Measurements from ENCODE around the gene ASB6. TPM values are rescaled to one million over a fixed set of nuclear protein-coding genes. Genes with fewer than 3 reads are reported as not detected.

ASB6 gene
- total and polyA plus RNA-seq, 2 experiments from 2014 or later: 8.8 to 19.8 TPM

GRCh38 chr9:129648764-129649115 lies 6.8 kb upstream of the ASB6 start:
- H3K9me3 Mint-ChIP-seq: no peaks in the 10 kb centered on the region; the same call in 2 of the 3 replicates
- no peak overlapping the region for H3K4me3 Mint-ChIP-seq
- Histone ChIP-seq H3K79me2 (replicated peaks; ENCODE audit: insufficient read depth) (no peaks in the 10 kb centered on the region), H3F3A (replicated peaks; ENCODE audit: low read depth) (no peaks in the 10 kb centered on the region), H3K27me3 (ENCODE audit: insufficient read depth) (no peaks in the 10 kb centered on the region), H3K4me1 (ENCODE audit: insufficient read depth) (no peaks in the 10 kb centered on the region), H3K4me2 (no peak overlapping the region), H3K36me3 (ENCODE audit: insufficient read depth) (no peaks in the 10 kb centered on the region), H3K9me2 (ENCODE audit: insufficient read depth) (no peaks in the 10 kb centered on the region), H3K27ac (ENCODE audit: low read depth) (no peak overlapping the region), H4K20me1 (replicated peaks; ENCODE audit: insufficient read depth) (no peaks in the 10 kb centered on the region), H2AFZ (no peak overlapping the region), H3K4me3 (no peak overlapping the region)
- no peaks in the 10 kb centered on the region for H3K36me3 Mint-ChIP-seq (ENCODE audit: low read depth)
- no peak overlapping the region for H3K27ac Mint-ChIP-seq
- H3K27me3 Mint-ChIP-seq (ENCODE audit: insufficient read depth, low read depth, poor library complexity): peaks cover 14% of the 10 kb centered on the region
- H3K4me1 Mint-ChIP-seq: no peaks in the 10 kb centered on the region
- ATAC-seq (no peak), DNase-seq (ENCODE audit: low spot score) (no peak)
- no peak for TF ChIP-seq ZNF462 (CRISPR knock-in tag; IDR thresholded peaks at IDR 0.05)
- no peak for TF ChIP-seq STAT1 (IDR thresholded peaks at IDR 0.05; ENCODE audit: unreplicated experiment)
- TF ChIP-seq, protein P1, sequence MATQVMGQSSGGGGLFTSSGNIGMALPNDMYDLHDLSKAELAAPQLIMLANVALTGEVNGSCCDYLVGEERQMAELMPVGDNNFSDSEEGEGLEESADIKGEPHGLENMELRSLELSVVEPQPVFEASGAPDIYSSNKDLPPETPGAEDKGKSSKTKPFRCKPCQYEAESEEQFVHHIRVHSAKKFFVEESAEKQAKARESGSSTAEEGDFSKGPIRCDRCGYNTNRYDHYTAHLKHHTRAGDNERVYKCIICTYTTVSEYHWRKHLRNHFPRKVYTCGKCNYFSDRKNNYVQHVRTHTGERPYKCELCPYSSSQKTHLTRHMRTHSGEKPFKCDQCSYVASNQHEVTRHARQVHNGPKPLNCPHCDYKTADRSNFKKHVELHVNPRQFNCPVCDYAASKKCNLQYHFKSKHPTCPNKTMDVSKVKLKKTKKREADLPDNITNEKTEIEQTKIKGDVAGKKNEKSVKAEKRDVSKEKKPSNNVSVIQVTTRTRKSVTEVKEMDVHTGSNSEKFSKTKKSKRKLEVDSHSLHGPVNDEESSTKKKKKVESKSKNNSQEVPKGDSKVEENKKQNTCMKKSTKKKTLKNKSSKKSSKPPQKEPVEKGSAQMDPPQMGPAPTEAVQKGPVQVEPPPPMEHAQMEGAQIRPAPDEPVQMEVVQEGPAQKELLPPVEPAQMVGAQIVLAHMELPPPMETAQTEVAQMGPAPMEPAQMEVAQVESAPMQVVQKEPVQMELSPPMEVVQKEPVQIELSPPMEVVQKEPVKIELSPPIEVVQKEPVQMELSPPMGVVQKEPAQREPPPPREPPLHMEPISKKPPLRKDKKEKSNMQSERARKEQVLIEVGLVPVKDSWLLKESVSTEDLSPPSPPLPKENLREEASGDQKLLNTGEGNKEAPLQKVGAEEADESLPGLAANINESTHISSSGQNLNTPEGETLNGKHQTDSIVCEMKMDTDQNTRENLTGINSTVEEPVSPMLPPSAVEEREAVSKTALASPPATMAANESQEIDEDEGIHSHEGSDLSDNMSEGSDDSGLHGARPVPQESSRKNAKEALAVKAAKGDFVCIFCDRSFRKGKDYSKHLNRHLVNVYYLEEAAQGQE (IDR thresholded peaks at IDR 0.05; ENCODE audit: unreplicated experiment): no peak
- TF ChIP-seq CREB1 (CRISPR knock-in tag; IDR thresholded peaks at IDR 0.05; ENCODE audit: low read depth): no peak
- TF ChIP-seq, protein P2, sequence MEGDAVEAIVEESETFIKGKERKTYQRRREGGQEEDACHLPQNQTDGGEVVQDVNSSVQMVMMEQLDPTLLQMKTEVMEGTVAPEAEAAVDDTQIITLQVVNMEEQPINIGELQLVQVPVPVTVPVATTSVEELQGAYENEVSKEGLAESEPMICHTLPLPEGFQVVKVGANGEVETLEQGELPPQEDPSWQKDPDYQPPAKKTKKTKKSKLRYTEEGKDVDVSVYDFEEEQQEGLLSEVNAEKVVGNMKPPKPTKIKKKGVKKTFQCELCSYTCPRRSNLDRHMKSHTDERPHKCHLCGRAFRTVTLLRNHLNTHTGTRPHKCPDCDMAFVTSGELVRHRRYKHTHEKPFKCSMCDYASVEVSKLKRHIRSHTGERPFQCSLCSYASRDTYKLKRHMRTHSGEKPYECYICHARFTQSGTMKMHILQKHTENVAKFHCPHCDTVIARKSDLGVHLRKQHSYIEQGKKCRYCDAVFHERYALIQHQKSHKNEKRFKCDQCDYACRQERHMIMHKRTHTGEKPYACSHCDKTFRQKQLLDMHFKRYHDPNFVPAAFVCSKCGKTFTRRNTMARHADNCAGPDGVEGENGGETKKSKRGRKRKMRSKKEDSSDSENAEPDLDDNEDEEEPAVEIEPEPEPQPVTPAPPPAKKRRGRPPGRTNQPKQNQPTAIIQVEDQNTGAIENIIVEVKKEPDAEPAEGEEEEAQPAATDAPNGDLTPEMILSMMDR (conservative IDR thresholded peaks at IDR 0.05; ENCODE audit: low read depth in 2 of 2): no peak
- no peak for TF ChIP-seq ZNF114 (CRISPR knock-in tag; IDR thresholded peaks at IDR 0.05)
- no peak for TF ChIP-seq JUNB (IDR thresholded peaks at IDR 0.05; ENCODE audit: unreplicated experiment)
- no peak for TF ChIP-seq POLR2AphosphoS5 (IDR thresholded peaks at IDR 0.05; ENCODE audit: low read depth)
- no peak for TF ChIP-seq EZH2phosphoT487 (IDR thresholded peaks at IDR 0.05; ENCODE audit: unreplicated experiment)
- TF ChIP-seq, protein P3, sequence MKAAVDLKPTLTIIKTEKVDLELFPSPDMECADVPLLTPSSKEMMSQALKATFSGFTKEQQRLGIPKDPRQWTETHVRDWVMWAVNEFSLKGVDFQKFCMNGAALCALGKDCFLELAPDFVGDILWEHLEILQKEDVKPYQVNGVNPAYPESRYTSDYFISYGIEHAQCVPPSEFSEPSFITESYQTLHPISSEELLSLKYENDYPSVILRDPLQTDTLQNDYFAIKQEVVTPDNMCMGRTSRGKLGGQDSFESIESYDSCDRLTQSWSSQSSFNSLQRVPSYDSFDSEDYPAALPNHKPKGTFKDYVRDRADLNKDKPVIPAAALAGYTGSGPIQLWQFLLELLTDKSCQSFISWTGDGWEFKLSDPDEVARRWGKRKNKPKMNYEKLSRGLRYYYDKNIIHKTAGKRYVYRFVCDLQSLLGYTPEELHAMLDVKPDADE (IDR thresholded peaks at IDR 0.05): no peak
- TF ChIP-seq EZH2 (IDR thresholded peaks at IDR 0.05; ENCODE audit: low read depth, unreplicated experiment): no peak
- no peak for TF ChIP-seq ZNF331 (CRISPR knock-in tag; IDR thresholded peaks at IDR 0.05; ENCODE audit: low read depth)
- TF ChIP-seq NANOG (IDR thresholded peaks at IDR 0.05; ENCODE audit: borderline replicate concordance): no peak
